B cell (primary cell): ENCODE measurements around the gene NPY1R. TPM values are rescaled to one million over a fixed set of nuclear protein-coding genes. Genes with fewer than 3 reads are reported as not detected.

Experiments
- ATAC-seq: fragments of 200-7000 bp; cut with Tn5 transposase; one replicate; pipeline ENCODE4 v1.10.0; 2021; ENCODE audit warnings: low read depth, mild to moderate bottlenecking, moderate number of reproducible peaks, moderate library complexity
- CTCF ChIA-PET: fragments of 350-600 bp; sonication (Branson Sonifier 250); formaldehyde crosslinking; loops from one replicate; lab custom pipeline; 2021; ENCODE audit warnings: antibody characterized with exemption, inconsistent platforms; lab: Charles Lee
- POLR2A ChIA-PET: fragments of 350-600 bp; sonication (Branson Sonifier 250); formaldehyde crosslinking; loops from one replicate; lab custom pipeline; 2021; ENCODE audit warnings: antibody characterized with exemption; lab: Charles Lee
- DNase-seq: peaks from one replicate; pipeline ENCODE4 v3.0.0; 2013
- H2AFZ ChIP-seq: 2 replicates; pipeline ENCODE4 v1.6.1; 2012; ENCODE audit warnings: mild to moderate bottlenecking, low read depth, low read length; ENCODE audit not compliant: insufficient read depth, poor library complexity, severe bottlenecking
- H3K27ac ChIP-seq, 2 donors: 1 replicate in 1 of 2; 2 replicates in 1 of 2; pipeline ENCODE4 v1.5.1; 2012 to 2013; ENCODE audit warnings: low read length in 2 of 2, mild to moderate bottlenecking in 2 of 2, moderate library complexity in 1 of 2
- H3K27me3 ChIP-seq, 4 experiments: fragments of 200-600 bp in 1 of 4; sonication (generic) in 1 of 4; replicated peaks in 1 of 4; 1 replicate in 2 of 4; 2 replicates in 2 of 4; pipeline versions ENCODE4 v1.6.1 to v1.7.0; 2013 to 2016; ENCODE audit warnings: low read length in 3 of 4, mild to moderate bottlenecking in 2 of 4, mixed read lengths in 1 of 4, moderate library complexity in 1 of 4; ENCODE audit not compliant: insufficient read depth in 4 of 4, control insufficient read depth in 3 of 4; ENCODE audit errors: control extremely low read depth in 1 of 4
- H3K36me3 ChIP-seq, 2 experiments: replicated peaks in 1 of 2; 1 replicate in 1 of 2; 2 replicates in 1 of 2; pipeline versions ENCODE4 v1.6.1 to v1.7.1; 2013; ENCODE audit warnings: low read length in 1 of 2; ENCODE audit not compliant: insufficient read depth in 2 of 2, control insufficient read depth in 1 of 2; ENCODE audit errors: control extremely low read depth in 1 of 2, extremely low read depth in 1 of 2
- H3K4me1 ChIP-seq, 2 donors: fragments of 200-600 bp in 1 of 2; sonication (generic) in 1 of 2; 1 replicate in 1 of 2; 2 replicates in 1 of 2; pipeline versions ENCODE4 v1.5.1 to v1.6.1; 2013 to 2017; ENCODE audit warnings: low read length in 2 of 2; ENCODE audit not compliant: control insufficient read depth in 2 of 2, insufficient read depth in 2 of 2
- H3K4me2 ChIP-seq: replicated peaks from 2 replicates; pipeline ENCODE3; 2012; ENCODE audit warnings: mild to moderate bottlenecking, low read depth, low read length; ENCODE audit not compliant: poor library complexity, severe bottlenecking
- H3K4me3 ChIP-seq, 5 experiments: fragments of 200-600 bp in 1 of 5; sonication (generic) in 1 of 5; 1 replicate in 3 of 5; 2 replicates in 2 of 5; pipeline versions ENCODE4 v1.5.1 to v1.7.0; 2011 to 2016; ENCODE audit warnings: low read length in 4 of 5, mild to moderate bottlenecking in 4 of 5, low read depth in 2 of 5, control low read depth in 1 of 5, moderate library complexity in 1 of 5; ENCODE audit not compliant: insufficient read depth in 1 of 5; ENCODE audit errors: control extremely low read depth in 1 of 5, extremely low read depth in 1 of 5
- H3K79me2 ChIP-seq: fragments of 200-600 bp; sonication (generic); one replicate; pipeline ENCODE4 v1.6.0; 2016; ENCODE audit warnings: low read length; ENCODE audit not compliant: control insufficient read depth, insufficient read depth
- H3K9ac ChIP-seq: fragments of 200-600 bp; sonication (generic); 2 replicates; pipeline ENCODE4 v1.6.1; 2017; ENCODE audit warnings: mild to moderate bottlenecking, low read length, moderate library complexity
- H3K9me3 ChIP-seq, 3 donors: one replicate each; pipeline versions ENCODE4 v1.6.1 to v1.7.1; 2013; ENCODE audit warnings: low read length in 2 of 3; ENCODE audit not compliant: control insufficient read depth in 2 of 3, insufficient read depth in 1 of 3; ENCODE audit errors: control extremely low read depth in 1 of 3
- H4K20me1 ChIP-seq: 2 replicates; pipeline ENCODE4 v1.6.0; 2012; ENCODE audit warnings: mild to moderate bottlenecking, low read length; ENCODE audit not compliant: insufficient read depth, control insufficient read depth, poor library complexity, severe bottlenecking
- H3K27ac Mint-ChIP-seq: one replicate; pipeline ENCODE4 v1.8.0; 2021; ENCODE audit warnings: mixed read lengths
- H3K27me3 Mint-ChIP-seq: one replicate; pipeline ENCODE4 v1.8.0; 2021; ENCODE audit warnings: mixed read lengths
- H3K4me1 Mint-ChIP-seq: one replicate; pipeline ENCODE4 v1.8.0; 2021; ENCODE audit warnings: mixed read lengths
- H3K4me3 Mint-ChIP-seq: one replicate; pipeline ENCODE4 v1.8.0; 2021; ENCODE audit warnings: mixed read lengths
- H3K9me3 Mint-ChIP-seq: one replicate; pipeline ENCODE4 v1.8.0; 2022; ENCODE audit warnings: mixed read lengths; ENCODE audit not compliant: insufficient read depth
- EZH2 ChIP-seq: IDR thresholded peaks from 2 replicates; pipeline ENCODE4 v1.6.1; 2012; ENCODE audit warnings: borderline replicate concordance, low read depth, mild to moderate bottlenecking, moderate library complexity, low read length; ENCODE audit not compliant: insufficient read depth, poor library complexity, severe bottlenecking
- WGBS: methylation state at CpG from one replicate; pipeline ENCODE4 v1.1.5; 2013; ENCODE audit warnings: missing lambda C conversion rate; ENCODE audit not compliant: insufficient coverage; 5-methylcytosine and 5-hydroxymethylcytosine counted together
- intact Hi-C: fragments of 100-400 bp; cut with micrococcal nuclease; formaldehyde crosslinking; loops from one replicate; pipeline ENCODE4 v1.10.0; 2022
- polyA plus RNA-seq: library from polyadenylated mRNA; depleted of rRNA; stranded (reverse); fragments of >200 nt; gene quantifications from 2 replicates; pipeline ENCODE4 v1.2.3, GENCODE V29; 2012
- total RNA-seq, 2 donors: library from RNA; stranded (reverse); fragments of 120-200 nt in 1 of 2; gene quantifications; 1 replicate in 1 of 2; 2 replicates in 1 of 2; pipeline versions ENCODE4 v1.2.3 to v1.2.4, GENCODE V29; 2013 to 2022
- TF ChIP-seq, protein P1 (sequence below): fragments of 200-600 bp; IDR thresholded peaks from one replicate; pipeline ENCODE4 v1.8.0; 2022; ENCODE audit warnings: antibody characterized with exemption, mild to moderate bottlenecking

The NPY1R gene
- total and polyA plus RNA-seq, 2 donors (not counting 1 experiment from before 2014, with no cell fraction given) = not detected

DNA sequence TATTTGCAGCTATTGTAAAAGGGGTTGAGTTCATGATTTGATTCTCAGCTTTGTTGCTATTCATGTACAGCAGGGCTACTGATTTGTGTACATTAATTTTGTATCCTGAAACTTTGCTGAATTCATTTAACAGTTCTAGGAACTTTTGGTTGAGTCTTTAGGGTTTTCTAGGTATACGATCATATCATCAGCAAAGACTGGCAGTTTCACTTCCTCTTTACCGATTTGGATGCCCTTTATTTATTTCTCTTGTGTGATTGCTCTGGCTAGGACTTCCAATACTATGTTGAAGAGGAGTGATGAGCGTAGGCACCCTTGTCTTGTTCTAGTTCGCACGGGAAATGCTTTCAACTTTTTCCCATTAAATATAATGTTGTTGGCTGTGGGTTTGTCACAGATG is 48.1 kb downstream of the NPY1R start:
- H3K9me3 Mint-ChIP-seq = peaks cover 3% of the 10 kb centered on the region
- 40% methylated on average over 1 of the region's 5 CpGs for WGBS
- CTCF ChIA-PET = no interaction called here
- H4K20me1 ChIP-seq = no peaks in the 10 kb centered on the region
- no peak overlapping the region for H3K27ac Mint-ChIP-seq
- POLR2A ChIA-PET = no interaction called here
- peaks cover 0 to 3% (median 0%) of the 10 kb centered on the region in 4 experiments for H3K27me3 ChIP-seq
- intact Hi-C loops = no loop called here
- TF ChIP-seq, protein P1, sequence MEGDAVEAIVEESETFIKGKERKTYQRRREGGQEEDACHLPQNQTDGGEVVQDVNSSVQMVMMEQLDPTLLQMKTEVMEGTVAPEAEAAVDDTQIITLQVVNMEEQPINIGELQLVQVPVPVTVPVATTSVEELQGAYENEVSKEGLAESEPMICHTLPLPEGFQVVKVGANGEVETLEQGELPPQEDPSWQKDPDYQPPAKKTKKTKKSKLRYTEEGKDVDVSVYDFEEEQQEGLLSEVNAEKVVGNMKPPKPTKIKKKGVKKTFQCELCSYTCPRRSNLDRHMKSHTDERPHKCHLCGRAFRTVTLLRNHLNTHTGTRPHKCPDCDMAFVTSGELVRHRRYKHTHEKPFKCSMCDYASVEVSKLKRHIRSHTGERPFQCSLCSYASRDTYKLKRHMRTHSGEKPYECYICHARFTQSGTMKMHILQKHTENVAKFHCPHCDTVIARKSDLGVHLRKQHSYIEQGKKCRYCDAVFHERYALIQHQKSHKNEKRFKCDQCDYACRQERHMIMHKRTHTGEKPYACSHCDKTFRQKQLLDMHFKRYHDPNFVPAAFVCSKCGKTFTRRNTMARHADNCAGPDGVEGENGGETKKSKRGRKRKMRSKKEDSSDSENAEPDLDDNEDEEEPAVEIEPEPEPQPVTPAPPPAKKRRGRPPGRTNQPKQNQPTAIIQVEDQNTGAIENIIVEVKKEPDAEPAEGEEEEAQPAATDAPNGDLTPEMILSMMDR = no peak
- no peak overlapping the region for H3K4me3 Mint-ChIP-seq
- no peak overlapping the region for H3K4me2 ChIP-seq
- H2AFZ ChIP-seq = no peak overlapping the region
- no peaks in the 10 kb centered on the region for H3K4me1 ChIP-seq
- H3K79me2 ChIP-seq = no peaks in the 10 kb centered on the region
- DNase-seq (peak; percentile 2), ATAC-seq (no peak)
- peaks cover 0 to 2% (median 0%) of the 10 kb centered on the region in 3 donors for H3K9me3 ChIP-seq
- no peaks in the 10 kb centered on the region for H3K4me1 Mint-ChIP-seq
- H3K9ac ChIP-seq = no peak overlapping the region
- H3K36me3 ChIP-seq = no peaks in the 10 kb centered on the region
- H3K27ac ChIP-seq = no peak overlapping the region
- H3K27me3 Mint-ChIP-seq = peaks cover 6% of the 10 kb centered on the region
- H3K4me3 ChIP-seq = no peak overlapping the region

DNA sequence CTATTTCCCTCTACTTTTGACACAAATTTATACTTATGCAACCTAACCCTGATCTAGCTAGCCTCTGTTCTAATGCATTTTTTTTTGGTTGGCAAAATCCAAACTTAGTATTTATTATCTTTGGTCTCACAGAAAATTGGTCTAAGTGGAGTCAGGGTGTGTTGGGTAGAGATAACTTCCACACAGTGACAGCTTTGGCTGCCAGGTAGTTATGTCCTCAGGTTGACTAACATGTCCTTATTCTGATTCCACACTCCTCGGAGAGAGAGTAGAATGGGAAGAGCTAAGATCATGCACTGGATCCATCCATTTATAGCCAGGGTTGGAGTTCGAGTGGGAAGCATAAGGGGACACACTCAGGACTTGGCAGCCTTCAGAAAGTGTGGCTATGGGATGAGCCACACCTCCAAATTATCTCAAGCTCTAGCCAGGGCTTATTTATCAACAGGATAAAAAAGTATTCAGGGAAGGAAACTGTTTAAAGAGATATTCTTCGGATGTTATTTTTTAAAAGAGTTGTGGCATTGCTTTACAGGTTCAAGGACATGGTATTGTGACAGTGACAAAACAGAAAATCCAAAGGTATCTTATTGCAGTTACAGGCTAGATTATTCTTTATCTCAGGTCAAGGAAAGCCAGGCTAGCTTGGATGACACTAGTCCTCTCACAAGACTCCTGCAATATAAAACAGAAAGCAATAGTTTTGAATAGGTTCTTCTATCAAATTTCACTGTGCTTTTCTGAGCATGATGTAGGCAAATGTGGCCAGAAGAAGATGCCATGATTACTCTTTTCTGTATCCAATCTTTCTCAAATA is 51.5 kb downstream of the NPY1R start:
- H3K4me2 ChIP-seq = no peak overlapping the region
- POLR2A ChIA-PET = no interaction called here
- no peak for ATAC-seq

More for the DNA sequence above, 51.5 kb downstream of the NPY1R start:
- peaks cover 0 to 2% (median 0%) of the 10 kb centered on the region in 3 donors for H3K9me3 ChIP-seq
- H4K20me1 ChIP-seq = no peaks in the 10 kb centered on the region
- H3K27ac ChIP-seq = no peak overlapping the region
- no peaks in the 10 kb centered on the region for H3K27me3 ChIP-seq
- no peaks in the 10 kb centered on the region for H3K36me3 ChIP-seq
- no peak overlapping the region for H3K4me3 ChIP-seq
- no CpG with 5 or more reads among the region's 3 CpGs for WGBS
- Mint-ChIP-seq H3K4me3 (no peak overlapping the region), H3K27ac (no peak overlapping the region), H3K9me3 (peaks cover 3% of the 10 kb centered on the region), H3K4me1 (no peaks in the 10 kb centered on the region), H3K27me3 (peaks cover 8% of the 10 kb centered on the region)
- H3K79me2 ChIP-seq = no peaks in the 10 kb centered on the region
- intact Hi-C loops = no loop called here
- DNase-seq = no peak
- CTCF ChIA-PET = no interaction called here
- no peak overlapping the region for H3K9ac ChIP-seq
- H2AFZ ChIP-seq = no peak overlapping the region
- no peak for TF ChIP-seq EZH2
- TF ChIP-seq, protein P1 = no peak
- no peaks in the 10 kb centered on the region for H3K4me1 ChIP-seq
